GM23338 (cell line): ENCODE results near the gene RPS6KC1. TPM values are rescaled to one million over a fixed set of nuclear protein-coding genes. Genes with fewer than 3 reads are reported as not detected.

Source experiments
- CREB1 ChIP-seq: fragments of 250-450 bp; sonication (Bioruptor Pico); IDR thresholded peaks from 2 replicates; pipeline ENCODE4 v1.5.0; 2020; ENCODE audit warnings: low read depth, mild to moderate bottlenecking, moderate library complexity
- CTCF ChIP-seq, 2 experiments: fragments of 200-600 bp in 1 of 2; sonication (generic) in 1 of 2; conservative IDR thresholded peaks; 2 replicates each; pipeline versions ENCODE4 v1.5.1 to v1.6.1; 2016 to 2017; ENCODE audit warnings: antibody characterized with exemption in 2 of 2, low read depth in 2 of 2, mild to moderate bottlenecking in 2 of 2, moderate library complexity in 1 of 2
- ETS1 ChIP-seq: IDR thresholded peaks from 2 replicates; pipeline ENCODE4 v1.6.1; 2016; ENCODE audit warnings: antibody characterized with exemption
- EZH2 ChIP-seq: fragments of 200-600 bp; sonication (generic); IDR thresholded peaks from one replicate; pipeline ENCODE4 v1.8.0; 2017; ENCODE audit warnings: antibody characterized with exemption, mild to moderate bottlenecking, low read depth; ENCODE audit not compliant: unreplicated experiment
- JUNB ChIP-seq: IDR thresholded peaks from one replicate; pipeline ENCODE4 v1.6.1; 2016; ENCODE audit warnings: antibody characterized with exemption; ENCODE audit not compliant: unreplicated experiment
- NANOG ChIP-seq: IDR thresholded peaks from 2 replicates; pipeline ENCODE4 v1.6.1; 2016; ENCODE audit warnings: antibody characterized with exemption, borderline replicate concordance
- POLR2AphosphoS5 ChIP-seq: IDR thresholded peaks from 2 replicates; pipeline ENCODE4 v1.6.1; 2016; ENCODE audit warnings: antibody characterized with exemption, low read depth
- STAT1 ChIP-seq: IDR thresholded peaks from one replicate; pipeline ENCODE4 v1.6.1; 2016; ENCODE audit warnings: antibody characterized with exemption; ENCODE audit not compliant: unreplicated experiment
- ZNF331 ChIP-seq: fragments of 250-450 bp; sonication (Bioruptor Pico); IDR thresholded peaks from 2 replicates; pipeline ENCODE4 v1.5.0; 2020; ENCODE audit warnings: low read depth, mild to moderate bottlenecking, moderate library complexity
- polyA plus RNA-seq: library from polyadenylated mRNA; unstranded; fragments of >200 nt; fragmentation: Nextera tagmentation; extraction: Ambion mirVana; gene quantifications from 2 replicates; pipeline ENCODE4 v1.2.1, GENCODE V29; 2016
- total RNA-seq: library from RNA; depleted of rRNA; stranded (reverse); fragments of >200 nt; shearing (Covaris generic); gene quantifications from 2 replicates; pipeline ENCODE4 v1.2.3, GENCODE V29; 2014
- TF ChIP-seq, protein P1 (sequence below): fragments of 250-450 bp; sonication (Bioruptor Pico); IDR thresholded peaks from 2 replicates; pipeline ENCODE4 v1.5.0; 2020; ENCODE audit warnings: mild to moderate bottlenecking, moderate library complexity

Gene RPS6KC1
- total and polyA plus RNA-seq, 2 experiments from 2014 or later, result 7.9 to 24.9 TPM

DNA sequence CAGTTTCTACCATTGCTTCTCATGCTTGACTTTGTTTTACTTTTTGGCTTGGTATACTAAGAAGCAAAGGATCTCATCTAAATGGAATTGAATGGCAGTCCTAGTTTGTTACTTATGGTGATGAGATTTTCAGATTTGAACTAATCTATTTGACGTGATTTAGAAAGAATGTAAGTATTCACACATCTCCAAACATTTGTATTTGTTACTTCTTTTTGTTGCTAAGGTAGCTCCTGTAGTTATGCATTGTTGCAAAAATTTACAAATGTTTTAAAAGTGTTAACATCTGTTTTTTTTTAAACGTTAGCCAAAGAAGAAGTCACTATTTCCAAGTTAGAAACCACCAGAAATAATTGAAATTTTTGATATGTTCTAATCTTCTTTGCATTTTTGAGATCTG is 222.5 kb downstream of the RPS6KC1 start (continued):
- TF ChIP-seq, protein P1, sequence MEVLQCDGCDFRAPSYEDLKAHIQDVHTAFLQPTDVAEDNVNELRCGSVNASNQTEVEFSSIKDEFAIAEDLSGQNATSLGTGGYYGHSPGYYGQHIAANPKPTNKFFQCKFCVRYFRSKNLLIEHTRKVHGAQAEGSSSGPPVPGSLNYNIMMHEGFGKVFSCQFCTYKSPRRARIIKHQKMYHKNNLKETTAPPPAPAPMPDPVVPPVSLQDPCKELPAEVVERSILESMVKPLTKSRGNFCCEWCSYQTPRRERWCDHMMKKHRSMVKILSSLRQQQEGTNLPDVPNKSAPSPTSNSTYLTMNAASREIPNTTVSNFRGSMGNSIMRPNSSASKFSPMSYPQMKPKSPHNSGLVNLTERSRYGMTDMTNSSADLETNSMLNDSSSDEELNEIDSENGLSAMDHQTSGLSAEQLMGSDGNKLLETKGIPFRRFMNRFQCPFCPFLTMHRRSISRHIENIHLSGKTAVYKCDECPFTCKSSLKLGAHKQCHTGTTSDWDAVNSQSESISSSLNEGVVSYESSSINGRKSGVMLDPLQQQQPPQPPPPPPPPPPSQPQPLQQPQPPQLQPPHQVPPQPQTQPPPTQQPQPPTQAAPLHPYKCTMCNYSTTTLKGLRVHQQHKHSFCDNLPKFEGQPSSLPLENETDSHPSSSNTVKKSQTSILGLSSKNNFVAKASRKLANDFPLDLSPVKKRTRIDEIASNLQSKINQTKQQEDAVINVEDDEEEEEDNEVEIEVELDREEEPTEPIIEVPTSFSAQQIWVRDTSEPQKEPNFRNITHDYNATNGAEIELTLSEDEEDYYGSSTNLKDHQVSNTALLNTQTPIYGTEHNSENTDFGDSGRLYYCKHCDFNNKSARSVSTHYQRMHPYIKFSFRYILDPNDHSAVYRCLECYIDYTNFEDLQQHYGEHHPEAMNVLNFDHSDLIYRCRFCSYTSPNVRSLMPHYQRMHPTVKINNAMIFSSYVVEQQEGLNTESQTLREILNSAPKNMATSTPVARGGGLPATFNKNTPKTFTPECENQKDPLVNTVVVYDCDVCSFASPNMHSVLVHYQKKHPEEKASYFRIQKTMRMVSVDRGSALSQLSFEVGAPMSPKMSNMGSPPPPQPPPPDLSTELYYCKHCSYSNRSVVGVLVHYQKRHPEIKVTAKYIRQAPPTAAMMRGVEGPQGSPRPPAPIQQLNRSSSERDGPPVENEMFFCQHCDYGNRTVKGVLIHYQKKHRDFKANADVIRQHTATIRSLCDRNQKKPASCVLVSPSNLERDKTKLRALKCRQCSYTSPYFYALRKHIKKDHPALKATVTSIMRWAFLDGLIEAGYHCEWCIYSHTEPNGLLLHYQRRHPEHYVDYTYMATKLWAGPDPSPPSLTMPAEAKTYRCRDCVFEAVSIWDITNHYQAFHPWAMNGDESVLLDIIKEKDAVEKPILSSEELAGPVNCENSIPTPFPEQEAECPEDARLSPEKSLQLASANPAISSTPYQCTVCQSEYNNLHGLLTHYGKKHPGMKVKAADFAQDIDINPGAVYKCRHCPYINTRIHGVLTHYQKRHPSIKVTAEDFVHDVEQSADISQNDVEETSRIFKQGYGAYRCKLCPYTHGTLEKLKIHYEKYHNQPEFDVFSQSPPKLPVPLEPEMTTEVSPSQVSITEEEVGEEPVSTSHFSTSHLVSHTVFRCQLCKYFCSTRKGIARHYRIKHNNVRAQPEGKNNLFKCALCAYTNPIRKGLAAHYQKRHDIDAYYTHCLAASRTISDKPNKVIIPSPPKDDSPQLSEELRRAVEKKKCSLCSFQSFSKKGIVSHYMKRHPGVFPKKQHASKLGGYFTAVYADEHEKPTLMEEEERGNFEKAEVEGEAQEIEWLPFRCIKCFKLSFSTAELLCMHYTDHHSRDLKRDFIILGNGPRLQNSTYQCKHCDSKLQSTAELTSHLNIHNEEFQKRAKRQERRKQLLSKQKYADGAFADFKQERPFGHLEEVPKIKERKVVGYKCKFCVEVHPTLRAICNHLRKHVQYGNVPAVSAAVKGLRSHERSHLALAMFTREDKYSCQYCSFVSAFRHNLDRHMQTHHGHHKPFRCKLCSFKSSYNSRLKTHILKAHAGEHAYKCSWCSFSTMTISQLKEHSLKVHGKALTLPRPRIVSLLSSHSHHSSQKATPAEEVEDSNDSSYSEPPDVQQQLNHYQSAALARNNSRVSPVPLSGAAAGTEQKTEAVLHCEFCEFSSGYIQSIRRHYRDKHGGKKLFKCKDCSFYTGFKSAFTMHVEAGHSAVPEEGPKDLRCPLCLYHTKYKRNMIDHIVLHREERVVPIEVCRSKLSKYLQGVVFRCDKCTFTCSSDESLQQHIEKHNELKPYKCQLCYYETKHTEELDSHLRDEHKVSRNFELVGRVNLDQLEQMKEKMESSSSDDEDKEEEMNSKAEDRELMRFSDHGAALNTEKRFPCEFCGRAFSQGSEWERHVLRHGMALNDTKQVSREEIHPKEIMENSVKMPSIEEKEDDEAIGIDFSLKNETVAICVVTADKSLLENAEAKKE, result no peak
- TF ChIP-seq POLR2AphosphoS5 (no peak), ETS1 (no peak), CTCF (conservative IDR thresholded peaks at IDR 0.05; ENCODE audit: low read depth in 2 of 2) (no peak), EZH2 (no peak), CREB1 (CRISPR knock-in tag) (no peak), JUNB (no peak), STAT1 (no peak), ZNF331 (no peak), NANOG (no peak)
